Measurements from ENCODE around the gene SORL1. TPM values are rescaled to one million over a fixed set of nuclear protein-coding genes. Genes with fewer than 3 reads are reported as not detected.

SORL1 gene
- total and polyA plus RNA-seq, 7 donors: 3.2 to 19.8 (median 12.2) TPM

- Histone ChIP-seq H3K9me3 (no peaks in the 10 kb centered on the region), H3K27me3 (no peaks in the 10 kb centered on the region), H3K36me3 (peaks cover 0 to 33% (median 0%) of the 10 kb centered on the region in 4 donors), H3K4me1 (no peaks in the 10 kb centered on the region), H3K27ac (no peak overlapping the region), H3K4me3 (no peak overlapping the region)
- intact Hi-C loops (cut with DNase I): no loop called here
- 12 to 31% methylated on average over 4 of the region's 4 CpGs for WGBS, 2 donors
- DNase-seq: no peak
- TF ChIP-seq CTCF (IDR thresholded peaks at IDR 0.05) (no peak), EP300 (IDR thresholded peaks at IDR 0.05) (no peak), POLR2AphosphoS5 (IDR thresholded peaks at IDR 0.05) (no peak), POLR2A (IDR thresholded peaks at IDR 0.05) (no peak)
Observed at GRCh38 chr11:121582296-121582695, 130.2 kb downstream of the SORL1 start.

- Histone ChIP-seq H3K36me3 (peaks cover 0 to 30% (median 3%) of the 10 kb centered on the region in 4 donors), H3K9me3 (no peaks in the 10 kb centered on the region), H3K27me3 (no peaks in the 10 kb centered on the region), H3K4me3 (no peak overlapping the region), H3K27ac (no peak overlapping the region), H3K4me1 (no peaks in the 10 kb centered on the region)
- WGBS, 2 donors: 78 to 85% methylated on average over 3 of the region's 3 CpGs
- TF ChIP-seq POLR2A (IDR thresholded peaks at IDR 0.05) (no peak), CTCF (IDR thresholded peaks at IDR 0.05) (no peak), POLR2AphosphoS5 (IDR thresholded peaks at IDR 0.05) (no peak), EP300 (IDR thresholded peaks at IDR 0.05) (no peak)
- DNase-seq: no peak
- intact Hi-C loops (cut with DNase I): no loop called here
Observed at GRCh38 chr11:121583825-121584224, 131.7 kb downstream of the SORL1 start.

- no peak for DNase-seq
- intact Hi-C loops (cut with DNase I): no loop called here
- TF ChIP-seq POLR2AphosphoS5 (IDR thresholded peaks at IDR 0.05) (no peak), POLR2A (IDR thresholded peaks at IDR 0.05) (no peak), CTCF (IDR thresholded peaks at IDR 0.05) (no peak), EP300 (IDR thresholded peaks at IDR 0.05) (no peak)
- WGBS, 2 donors: 16 to 76% methylated on average over 2 of the region's 2 CpGs
- Histone ChIP-seq H3K9me3 (no peaks in the 10 kb centered on the region), H3K4me1 (no peaks in the 10 kb centered on the region), H3K27ac (no peak overlapping the region), H3K36me3 (peaks cover 0 to 33% (median 4%) of the 10 kb centered on the region in 4 donors), H3K27me3 (no peaks in the 10 kb centered on the region), H3K4me3 (no peak overlapping the region)
Observed at GRCh38 chr11:121586750-121587149, 134.6 kb downstream of the SORL1 start.

GRCh38 chr11:121587182-121587581 is 135.1 kb downstream of the SORL1 start:
- no peak for TF ChIP-seq POLR2AphosphoS5 (IDR thresholded peaks at IDR 0.05)
- no peak for TF ChIP-seq POLR2A (IDR thresholded peaks at IDR 0.05)
- TF ChIP-seq CTCF (IDR thresholded peaks at IDR 0.05): no peak
- no peak for TF ChIP-seq EP300 (IDR thresholded peaks at IDR 0.05)
- peaks cover 0 to 33% (median 4%) of the 10 kb centered on the region in 4 donors for H3K36me3 ChIP-seq
- intact Hi-C loops (cut with DNase I): no loop called here
- no peak for DNase-seq
- 15 to 75% methylated on average over 2 of the region's 2 CpGs for WGBS, 2 donors
- peaks cover 0 to 2% (median under 1%) of the 10 kb centered on the region in 4 donors for H3K4me1 ChIP-seq
- no peak overlapping the region for H3K4me3 ChIP-seq
- no peak overlapping the region for H3K27ac ChIP-seq
- H3K9me3 ChIP-seq: no peaks in the 10 kb centered on the region
- H3K27me3 ChIP-seq: no peaks in the 10 kb centered on the region

- H3K27me3 ChIP-seq: no peaks in the 10 kb centered on the region
- WGBS, 2 donors: 58 to 68% methylated on average over 8 of the region's 8 CpGs
- H3K36me3 ChIP-seq: peaks cover 0 to 29% (median 4%) of the 10 kb centered on the region in 4 donors
- intact Hi-C loops (cut with DNase I): loop anchor here (2.0 kb wide), 1 partner anchor 270 kb away; no protein-coding TSS in a partner anchor
- H3K9me3 ChIP-seq: no peaks in the 10 kb centered on the region
- no peak overlapping the region for H3K4me3 ChIP-seq
- H3K4me1 ChIP-seq: peaks cover 0 to 16% (median 8%) of the 10 kb centered on the region in 4 donors
- H3K27ac ChIP-seq: no peak overlapping the region
- no peak for DNase-seq
- TF ChIP-seq POLR2A (IDR thresholded peaks at IDR 0.05) (no peak), EP300 (IDR thresholded peaks at IDR 0.05) (no peak), CTCF (IDR thresholded peaks at IDR 0.05) (no peak), POLR2AphosphoS5 (IDR thresholded peaks at IDR 0.05) (no peak)
Observed at GRCh38 chr11:121588747-121589146, 136.6 kb downstream of the SORL1 start.
